HEK293 (cell line): Measurements from ENCODE around the gene DNMT3A.

Source experiments
- CTCF ChIA-PET: fragments of 350-600 bp; formaldehyde crosslinking; extraction: SDS; loops from one replicate; lab custom pipeline; 2021; ENCODE audit warnings: antibody characterized with exemption; lab: Yijun Ruan, JAX
- POLR2A ChIA-PET: fragments of 300-600 bp; formaldehyde crosslinking; extraction: SDS; loops from one replicate; lab custom pipeline; 2020; ENCODE audit warnings: antibody characterized with exemption, inconsistent platforms; lab: Yijun Ruan, JAX
- H3K27ac ChIP-seq: fragments of 200-500 bp; sonication (Bioruptor generic); 2 replicates; pipeline ENCODE4 v1.5.1; 2014; ENCODE audit warnings: low read depth, low read length, control low read depth, inconsistent platforms; ENCODE audit errors: extremely low read depth
- H3K36me3 ChIP-seq, 2 experiments: fragments of 200-500 bp in 1 of 2; sonication (Bioruptor generic) in 1 of 2; 1 replicate in 1 of 2; 2 replicates in 1 of 2; pipeline ENCODE4 v1.5.1; 2014 to 2017; ENCODE audit warnings: inconsistent platforms in 2 of 2, low read length in 2 of 2; ENCODE audit not compliant: control insufficient read depth in 2 of 2, insufficient read depth in 1 of 2
- H3K4me1 ChIP-seq: fragments of 200-500 bp; sonication (Bioruptor generic); 2 replicates; pipeline ENCODE4 v1.5.1; 2014; ENCODE audit warnings: mild to moderate bottlenecking, low read length, inconsistent platforms; ENCODE audit not compliant: control insufficient read depth, insufficient read depth
- H3K4me3 ChIP-seq: 2 replicates; pipeline ENCODE4 v1.5.1; 2011; ENCODE audit warnings: low read depth, mild to moderate bottlenecking, control low read depth, low read length, moderate library complexity
- H3K9me3 ChIP-seq: fragments of 200-500 bp; sonication (Bioruptor generic); 2 replicates; pipeline ENCODE4 v1.5.1; 2014; ENCODE audit warnings: low read depth, low read length, inconsistent platforms; ENCODE audit not compliant: control insufficient read depth, insufficient read depth
- BCL11B ChIP-seq: fragments of 450-650 bp; formaldehyde crosslinking; IDR thresholded peaks from 2 replicates; pipeline ENCODE4 v1.5.1; 2016; ENCODE audit warnings: low read depth, missing biosample characterization, missing genetic modification characterization
- FEZF1 ChIP-seq: fragments of 450-650 bp; formaldehyde crosslinking; IDR thresholded peaks from 2 replicates; pipeline ENCODE4 v1.5.1; 2016; ENCODE audit warnings: missing biosample characterization, missing genetic modification characterization
- GLIS1 ChIP-seq: fragments of 450-650 bp; formaldehyde crosslinking; IDR thresholded peaks from 2 replicates; pipeline ENCODE4 v1.5.1; 2016; ENCODE audit warnings: missing biosample characterization, missing genetic modification characterization
- MYNN ChIP-seq: fragments of 450-650 bp; formaldehyde crosslinking; IDR thresholded peaks from 2 replicates; pipeline ENCODE4 v1.5.1; 2016; ENCODE audit warnings: missing biosample characterization, missing genetic modification characterization, borderline replicate concordance
- MZF1 ChIP-seq: fragments of 450-650 bp; formaldehyde crosslinking; IDR thresholded peaks from 2 replicates; pipeline ENCODE4 v1.5.1; 2017; ENCODE audit warnings: missing biosample characterization, missing genetic modification characterization, borderline replicate concordance
- PRDM6 ChIP-seq: fragments of 450-650 bp; formaldehyde crosslinking; IDR thresholded peaks from 2 replicates; pipeline ENCODE4 v1.5.1; 2017; ENCODE audit warnings: missing biosample characterization, missing genetic modification characterization
- SCRT2 ChIP-seq: fragments of 450-650 bp; formaldehyde crosslinking; IDR thresholded peaks from 2 replicates; pipeline ENCODE4 v1.5.1; 2016; ENCODE audit warnings: missing biosample characterization, missing genetic modification characterization
- YY1 ChIP-seq: fragments of 450-650 bp; formaldehyde crosslinking; IDR thresholded peaks from 2 replicates; pipeline ENCODE4 v1.5.1; 2018; ENCODE audit warnings: missing biosample characterization, missing genetic modification characterization
- YY2 ChIP-seq: fragments of 450-650 bp; formaldehyde crosslinking; IDR thresholded peaks from 2 replicates; pipeline ENCODE4 v1.5.1; 2016; ENCODE audit warnings: missing biosample characterization, missing genetic modification characterization
- ZBTB49 ChIP-seq: fragments of 450-650 bp; formaldehyde crosslinking; IDR thresholded peaks from 2 replicates; pipeline ENCODE4 v1.5.1; 2016; ENCODE audit warnings: missing biosample characterization, missing genetic modification characterization, low read depth
- ZNF155 ChIP-seq: fragments of 450-650 bp; formaldehyde crosslinking; IDR thresholded peaks from 2 replicates; pipeline ENCODE4 v1.5.1; 2016; ENCODE audit warnings: missing biosample characterization, missing genetic modification characterization
- ZNF211 ChIP-seq: fragments of 450-650 bp; formaldehyde crosslinking; IDR thresholded peaks from 2 replicates; pipeline ENCODE4 v1.5.1; 2016; ENCODE audit warnings: low read depth, missing biosample characterization, missing genetic modification characterization
- ZNF214 ChIP-seq: fragments of 450-650 bp; formaldehyde crosslinking; IDR thresholded peaks from 2 replicates; pipeline ENCODE4 v1.5.1; 2017; ENCODE audit warnings: missing biosample characterization, mild to moderate bottlenecking, missing genetic modification characterization, borderline replicate concordance
- ZNF221 ChIP-seq: fragments of 450-650 bp; formaldehyde crosslinking; IDR thresholded peaks from 2 replicates; pipeline ENCODE4 v1.5.1; 2017; ENCODE audit warnings: missing biosample characterization, missing genetic modification characterization, borderline replicate concordance
- ZNF350 ChIP-seq: fragments of 450-650 bp; formaldehyde crosslinking; IDR thresholded peaks from 2 replicates; pipeline ENCODE4 v1.5.0; 2017; ENCODE audit warnings: missing biosample characterization, mild to moderate bottlenecking, missing genetic modification characterization
- ZNF354C ChIP-seq: fragments of 450-650 bp; formaldehyde crosslinking; IDR thresholded peaks from 2 replicates; pipeline ENCODE4 v1.5.1; 2016; ENCODE audit warnings: missing biosample characterization, missing genetic modification characterization, low read depth, borderline replicate concordance
- ZNF654 ChIP-seq: fragments of 450-650 bp; formaldehyde crosslinking; IDR thresholded peaks from 2 replicates; pipeline ENCODE4 v1.5.1; 2016; ENCODE audit warnings: low read depth, missing biosample characterization, missing genetic modification characterization
- ZNF704 ChIP-seq: fragments of 450-650 bp; formaldehyde crosslinking; IDR thresholded peaks from 2 replicates; pipeline ENCODE4 v1.5.1; 2016; ENCODE audit warnings: missing biosample characterization, missing genetic modification characterization
- ZNF76 ChIP-seq: fragments of 450-650 bp; formaldehyde crosslinking; IDR thresholded peaks from 2 replicates; pipeline ENCODE4; 2016; ENCODE audit warnings: low read depth, missing biosample characterization, missing genetic modification characterization, borderline replicate concordance
- ZSCAN23 ChIP-seq: fragments of 450-650 bp; formaldehyde crosslinking; IDR thresholded peaks from 2 replicates; pipeline ENCODE4 v1.5.1; 2016; ENCODE audit warnings: missing biosample characterization, missing genetic modification characterization
- ZSCAN4 ChIP-seq: fragments of 450-650 bp; formaldehyde crosslinking; IDR thresholded peaks from 2 replicates; pipeline ENCODE4 v1.5.1; 2017; ENCODE audit warnings: missing biosample characterization, missing genetic modification characterization

Gene DNMT3A

GRCh38 chr2:25268139-25268538 is 73.6 kb downstream of the DNMT3A start:
- TF ChIP-seq ZNF704 (tag by site-specific recombination): no peak
- no peak for TF ChIP-seq SCRT2 (tag by site-specific recombination)
- TF ChIP-seq BCL11B: no peak
- TF ChIP-seq, all 188 proteins: peak for 0
- peaks cover 0 to 32% of the 10 kb centered on the region in 2 experiments; a peak in 2 of 3 replicates for H3K36me3 ChIP-seq
- ChIA-PET POLR2A (interaction anchor here (0.8 kb wide), 1 partner anchor 12 kb away, joined by 3 read pairs; no protein-coding TSS in a partner anchor), CTCF (interaction anchor here (0.9 kb wide), 1 partner anchor 12 kb away, joined by 4 read pairs; no protein-coding TSS in a partner anchor)
- no peak overlapping the region for H3K4me3 ChIP-seq
- H3K9me3 ChIP-seq: no peaks in the 10 kb centered on the region
- peaks cover 5% of the 10 kb centered on the region; the same call in 1 of the 2 replicates for H3K4me1 ChIP-seq
- H3K27ac ChIP-seq: no peak overlapping the region

GRCh38 chr2:25266399-25266798 is 75.3 kb downstream of the DNMT3A start:
- peaks cover 5% of the 10 kb centered on the region; the same call in 1 of the 2 replicates for H3K4me1 ChIP-seq
- peaks cover 0 to 29% of the 10 kb centered on the region in 2 experiments; a peak in 2 of 3 replicates for H3K36me3 ChIP-seq
- ChIA-PET CTCF (interaction anchor here (1.0 kb wide), 1 partner anchor 10 kb away, joined by 5 read pairs; no protein-coding TSS in a partner anchor), POLR2A (no interaction called here)
- no peaks in the 10 kb centered on the region for H3K9me3 ChIP-seq
- no peak overlapping the region for H3K27ac ChIP-seq
- TF ChIP-seq ZNF354C (tag by site-specific recombination): no peak
- peak; percentile 29; the same call in 1 of the 2 replicates for TF ChIP-seq GLIS1 (tag by site-specific recombination)
- no peak for TF ChIP-seq MYNN (tag by site-specific recombination)
- no peak for TF ChIP-seq YY2 (tag by site-specific recombination)
- no peak for TF ChIP-seq ZBTB49 (tag by site-specific recombination)
- no peak for TF ChIP-seq ZNF350 (tag by site-specific recombination)
- no peak for TF ChIP-seq ZSCAN4 (tag by site-specific recombination)
- no peak for TF ChIP-seq ZNF221 (tag by site-specific recombination)
- no peak for TF ChIP-seq ZNF214 (tag by site-specific recombination)
- no peak for TF ChIP-seq MZF1 (tag by site-specific recombination)
- TF ChIP-seq FEZF1 (tag by site-specific recombination): peak; percentile 46
- TF ChIP-seq YY1: no peak
- TF ChIP-seq ZNF76 (tag by site-specific recombination): no peak
- TF ChIP-seq ZNF155 (tag by site-specific recombination): no peak
- peak; percentile 24; the same call in 1 of the 2 replicates for TF ChIP-seq PRDM6 (tag by site-specific recombination)
- TF ChIP-seq ZNF654 (tag by site-specific recombination): no peak
- TF ChIP-seq ZSCAN23 (tag by site-specific recombination): no peak
- no peak for TF ChIP-seq ZNF211 (tag by site-specific recombination)
- no peak overlapping the region for H3K4me3 ChIP-seq
